PC-9 (cell line): ENCODE results near the gene IWS1. TPM values are rescaled to one million over a fixed set of nuclear protein-coding genes. Genes with fewer than 3 reads are reported as not detected.

ENCODE experiments used
- BruUV-seq: library from RNA; stranded (reverse); fragments of 400-500 nt; replicated peaks from 2 replicates; lab custom pipeline; 2021; lab: Mats Ljungman, UMichigan
- CTCF ChIA-PET: fragments of 300-600 bp; sonication (Branson Sonifier 250); formaldehyde crosslinking; loops from one replicate; lab custom pipeline; 2022; ENCODE audit warnings: antibody characterized with exemption; lab: Charles Lee
- POLR2A ChIA-PET: fragments of 300-600 bp; sonication (Branson Sonifier 250); formaldehyde crosslinking; loops from one replicate; lab custom pipeline; 2022; ENCODE audit warnings: antibody characterized with exemption; ENCODE audit not compliant: unreplicated experiment; lab: Charles Lee
- DNase-seq, 2 experiments: peaks; one replicate each; pipeline versions ENCODE4 v3.0.0 to v3.0.0-alpha.2; 2015 to 2022; ENCODE audit warnings: mixed read lengths in 1 of 2
- H2AFZ ChIP-seq: fragments of 200-600 bp; sonication (generic); 2 replicates; pipeline ENCODE4 v1.8.1; 2017; ENCODE audit warnings: antibody characterized with exemption
- H3F3A ChIP-seq: fragments of 200-600 bp; sonication (generic); 2 replicates; pipeline ENCODE4 v1.8.1; 2017; ENCODE audit warnings: antibody characterized with exemption, mild to moderate bottlenecking, low read depth; ENCODE audit not compliant: insufficient read depth
- H3K27ac ChIP-seq: fragments of 200-600 bp; sonication (generic); 2 replicates; pipeline ENCODE4 v1.6.1; 2016; ENCODE audit warnings: mixed run types
- H3K27me3 ChIP-seq: fragments of 200-600 bp; sonication (generic); 2 replicates; pipeline ENCODE4 v1.6.1; 2016; ENCODE audit warnings: low read depth, mixed run types; ENCODE audit not compliant: insufficient read depth
- H3K36me3 ChIP-seq: fragments of 200-600 bp; sonication (generic); 2 replicates; pipeline ENCODE4 v1.6.1; 2016; ENCODE audit warnings: low read depth, mixed run types
- H3K4me1 ChIP-seq: fragments of 200-600 bp; sonication (generic); replicated peaks from 2 replicates; pipeline ENCODE4 v1.6.1; 2016; ENCODE audit warnings: mixed run types; ENCODE audit not compliant: insufficient read depth
- H3K4me2 ChIP-seq: fragments of 200-600 bp; sonication (generic); 2 replicates; pipeline ENCODE4 v1.6.1; 2017; ENCODE audit warnings: mixed run types
- H3K4me3 ChIP-seq: fragments of 200-600 bp; sonication (generic); 2 replicates; pipeline ENCODE4 v1.6.1; 2016; ENCODE audit warnings: mixed run types
- H3K79me2 ChIP-seq: fragments of 200-600 bp; sonication (generic); 2 replicates; pipeline ENCODE4 v1.6.1; 2017; ENCODE audit warnings: low read depth, mixed run types
- H3K9me2 ChIP-seq: fragments of 200-600 bp; sonication (generic); 2 replicates; pipeline ENCODE4 v1.8.1; 2017; ENCODE audit warnings: mild to moderate bottlenecking; ENCODE audit not compliant: insufficient read depth
- H3K9me3 ChIP-seq: fragments of 200-600 bp; sonication (generic); 2 replicates; pipeline ENCODE4 v1.8.1; 2016; ENCODE audit warnings: low read depth; ENCODE audit not compliant: insufficient read depth
- H4K20me1 ChIP-seq: fragments of 200-600 bp; sonication (generic); 2 replicates; pipeline ENCODE4 v1.8.1; 2017; ENCODE audit not compliant: insufficient read depth
- CTCF ChIP-seq: fragments of 200-600 bp; sonication (generic); conservative IDR thresholded peaks from 2 replicates; pipeline ENCODE4 v1.6.1; 2017; ENCODE audit warnings: mixed run types, antibody characterized with exemption, mild to moderate bottlenecking, moderate library complexity
- EZH2 ChIP-seq: fragments of 200-600 bp; sonication (generic); IDR thresholded peaks from 2 replicates; pipeline ENCODE4 v1.8.0; 2017; ENCODE audit warnings: antibody characterized with exemption, low read depth
- intact Hi-C: fragments of 100-400 bp; cut with micrococcal nuclease; formaldehyde crosslinking; loops from one replicate; pipeline ENCODE4 v1.10.0; 2022; ENCODE audit not compliant: unreplicated experiment
- total RNA-seq: library from RNA; stranded (reverse); gene quantifications from 2 replicates; pipeline ENCODE4 v1.2.3, GENCODE V29; 2021

IWS1 gene
- total RNA-seq, 1 experiment from 2014 or later, result 47.3 TPM

- H3K4me3 ChIP-seq, result no peak overlapping the region
- no peak overlapping the region for H3K27ac ChIP-seq
- no peaks in the 10 kb centered on the region for H3K4me1 ChIP-seq
- H3K4me2 ChIP-seq, result no peak overlapping the region
- peak in 1 of 2 experiments; percentile 31 for DNase-seq
- intact Hi-C loops, result no loop called here
- ChIA-PET CTCF (no interaction called here), POLR2A (no interaction called here)
- H3K79me2 ChIP-seq, result no peaks in the 10 kb centered on the region
- no peaks in the 10 kb centered on the region for H3K9me2 ChIP-seq
- H3K9me3 ChIP-seq, result no peaks in the 10 kb centered on the region
- H4K20me1 ChIP-seq, result no peaks in the 10 kb centered on the region
- TF ChIP-seq CTCF (no peak), EZH2 (no peak)
- no TSS peak for BruUV-seq
- H3K27me3 ChIP-seq, result peaks cover 63% of the 10 kb centered on the region
- H3F3A ChIP-seq, result no peaks in the 10 kb centered on the region
- H3K36me3 ChIP-seq, result no peaks in the 10 kb centered on the region
- no peak overlapping the region for H2AFZ ChIP-seq
Measured at GRCh38 chr2:127541809-127542208, 15.5 kb upstream of the IWS1 start.

GRCh38 chr2:127537644-127538043, 11.4 kb upstream of the IWS1 start:
- no peaks in the 10 kb centered on the region for H3K36me3 ChIP-seq
- H2AFZ ChIP-seq, result no peak overlapping the region
- H3K27ac ChIP-seq, result no peak overlapping the region
- ChIA-PET POLR2A (no interaction called here), CTCF (no interaction called here)
- H3K4me2 ChIP-seq, result no peak overlapping the region
- H3K4me3 ChIP-seq, result no peak overlapping the region
- intact Hi-C loops, result no loop called here
- H3K4me1 ChIP-seq, result no peaks in the 10 kb centered on the region
- no TSS peak for BruUV-seq
- peaks cover 44% of the 10 kb centered on the region for H3K27me3 ChIP-seq
- no peaks in the 10 kb centered on the region for H3K9me3 ChIP-seq
- H3K9me2 ChIP-seq, result no peaks in the 10 kb centered on the region
- TF ChIP-seq EZH2 (no peak), CTCF (no peak)
- DNase-seq, result peak in 1 of 2 experiments; percentile 16
- H3K79me2 ChIP-seq, result no peaks in the 10 kb centered on the region
- no peaks in the 10 kb centered on the region for H4K20me1 ChIP-seq
- no peaks in the 10 kb centered on the region for H3F3A ChIP-seq

DNA sequence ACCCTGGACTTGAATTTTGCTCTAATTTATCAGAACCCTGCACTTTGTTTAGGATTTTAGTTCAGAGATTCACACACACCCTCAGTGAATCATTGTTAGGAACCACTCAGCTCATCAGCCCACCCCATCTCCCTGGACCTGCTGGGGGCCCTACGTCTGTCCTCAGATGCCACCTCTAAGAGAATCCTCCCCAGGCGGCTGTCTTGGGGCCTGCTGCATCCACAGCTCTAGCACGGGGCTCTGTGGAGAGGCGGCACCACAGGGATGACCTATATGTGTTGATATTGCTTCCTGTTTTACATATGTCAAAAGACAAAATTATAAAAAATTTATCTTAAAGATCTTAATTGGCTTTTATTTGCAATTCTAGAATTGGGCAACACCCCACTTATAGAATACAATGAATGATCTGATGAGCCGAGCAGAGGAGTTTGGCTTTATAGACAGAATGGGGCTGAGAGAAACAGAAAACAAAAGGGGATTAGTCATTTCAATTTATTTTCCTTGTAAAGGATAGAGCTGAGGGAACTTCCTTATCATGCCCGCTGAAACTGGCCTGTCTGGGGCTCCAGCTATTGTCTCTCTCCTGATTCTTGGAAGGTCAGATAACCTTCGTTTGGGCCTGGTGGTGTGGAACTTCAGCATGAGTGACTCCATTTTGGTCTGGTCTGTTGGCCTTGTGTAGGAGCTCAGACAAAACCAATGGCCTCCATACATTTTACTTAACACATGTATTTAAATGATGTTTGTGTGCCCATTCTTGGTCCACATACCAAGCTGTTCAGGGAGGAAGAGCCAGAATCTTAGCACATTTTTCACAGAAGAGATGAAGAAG, 10.6 kb upstream of the IWS1 start:
- POLR2A ChIA-PET, result interaction anchor here (0.5 kb wide), 1 partner anchor 194 kb away, joined by 4 read pairs; no protein-coding TSS in a partner anchor
- Histone ChIP-seq H3K27ac (no peak overlapping the region), H3F3A (no peaks in the 10 kb centered on the region), H3K36me3 (no peaks in the 10 kb centered on the region), H3K79me2 (no peaks in the 10 kb centered on the region), H3K9me2 (no peaks in the 10 kb centered on the region), H3K4me3 (no peak overlapping the region), H3K27me3 (peaks cover 37% of the 10 kb centered on the region), H3K4me1 (no peaks in the 10 kb centered on the region), H3K9me3 (no peaks in the 10 kb centered on the region), H3K4me2 (no peak overlapping the region), H4K20me1 (no peaks in the 10 kb centered on the region), H2AFZ (no peak overlapping the region)
- BruUV-seq, result no TSS peak
- CTCF ChIA-PET, result no interaction called here
- DNase-seq, result peak in 1 of 2 experiments; percentile 15
- no peak for TF ChIP-seq CTCF
- TF ChIP-seq EZH2, result no peak
- intact Hi-C loops, result no loop called here
